GM23248 (cell line): ENCODE data around the gene REG3G. TPM values are rescaled to one million over a fixed set of nuclear protein-coding genes. Genes with fewer than 3 reads are reported as not detected.

Experiments used
- DNase-seq: peaks from one replicate; pipeline ENCODE4 v3.0.0-alpha.2; 2015
- H2AFZ ChIP-seq: fragments of 200-600 bp; sonication (generic); 2 replicates; pipeline ENCODE4 v1.6.1; 2016; ENCODE audit warnings: antibody characterized with exemption
- H3F3A ChIP-seq: fragments of 200-600 bp; sonication (generic); 2 replicates; pipeline ENCODE4 v1.6.1; 2016; ENCODE audit warnings: mild to moderate bottlenecking, antibody characterized with exemption, mixed run types; ENCODE audit not compliant: insufficient read depth
- H3K27ac ChIP-seq: fragments of 200-600 bp; sonication (generic); 2 replicates; pipeline ENCODE4 v1.5.1; 2016; ENCODE audit warnings: mild to moderate bottlenecking
- H3K27me3 ChIP-seq: fragments of 200-600 bp; sonication (generic); replicated peaks from 2 replicates; pipeline ENCODE4 v1.6.1; 2016; ENCODE audit warnings: mild to moderate bottlenecking; ENCODE audit not compliant: insufficient read depth
- H3K36me3 ChIP-seq: fragments of 200-600 bp; sonication (generic); 2 replicates; pipeline ENCODE4 v1.6.1; 2016; ENCODE audit warnings: low read depth, mild to moderate bottlenecking
- H3K4me1 ChIP-seq: fragments of 200-600 bp; sonication (generic); 2 replicates; pipeline ENCODE4 v1.6.1; 2016; ENCODE audit warnings: mild to moderate bottlenecking; ENCODE audit not compliant: insufficient read depth
- H3K4me2 ChIP-seq: fragments of 200-600 bp; sonication (generic); one replicate; pipeline ENCODE4 v1.6.1; 2016; ENCODE audit warnings: mild to moderate bottlenecking; ENCODE audit not compliant: unreplicated experiment
- H3K4me3 ChIP-seq: fragments of 200-600 bp; sonication (generic); 2 replicates; pipeline ENCODE4 v1.5.1; 2016; ENCODE audit warnings: mild to moderate bottlenecking
- H3K79me2 ChIP-seq: fragments of 200-600 bp; sonication (generic); 2 replicates; pipeline ENCODE4 v1.6.1; 2016; ENCODE audit warnings: mild to moderate bottlenecking; ENCODE audit not compliant: insufficient read depth
- H3K9ac ChIP-seq: fragments of 200-600 bp; sonication (generic); 2 replicates; pipeline ENCODE4 v1.6.1; 2016; ENCODE audit warnings: mild to moderate bottlenecking
- H3K9me2 ChIP-seq: fragments of 200-600 bp; sonication (generic); 2 replicates; pipeline ENCODE4 v1.6.1; 2016; ENCODE audit warnings: mixed run types, mild to moderate bottlenecking, moderate library complexity; ENCODE audit not compliant: insufficient read depth
- H3K9me3 ChIP-seq: fragments of 200-600 bp; sonication (generic); one replicate; pipeline ENCODE4 v1.6.1; 2017; ENCODE audit warnings: low read depth
- H4K20me1 ChIP-seq: fragments of 200-600 bp; sonication (generic); 2 replicates; pipeline ENCODE4 v1.6.0; 2016; ENCODE audit not compliant: insufficient read depth
- EZH2 ChIP-seq: fragments of 200-600 bp; sonication (generic); IDR thresholded peaks from 2 replicates; pipeline ENCODE4 v1.6.1; 2018; ENCODE audit warnings: antibody characterized with exemption, mild to moderate bottlenecking; ENCODE audit not compliant: insufficient read depth, poor library complexity, severe bottlenecking
- EZH2phosphoT487 ChIP-seq: fragments of 200-600 bp; sonication (generic); IDR thresholded peaks from 2 replicates; pipeline ENCODE4 v1.6.1; 2018; ENCODE audit warnings: antibody characterized with exemption, moderate library complexity, mild to moderate bottlenecking, low read depth; ENCODE audit not compliant: insufficient read depth
- WGBS, 2 experiments: methylation state at CpG; one replicate each; pipeline ENCODE4 v1.1.6; 2015 to 2017; ENCODE audit warnings: low lambda C conversion rate in 2 of 2, low coverage in 1 of 2; ENCODE audit errors: missing lambda C conversion rate in 2 of 2; 5-methylcytosine and 5-hydroxymethylcytosine counted together
- in situ Hi-C: fragments of 300-500 bp; cut with MboI; formaldehyde crosslinking; loops from 2 replicates; pipeline ENCODE4 v1.15.0; 2020
- polyA plus RNA-seq: library from polyadenylated mRNA; unstranded; fragments of >200 nt; fragmentation: Nextera tagmentation; extraction: Ambion mirVana; gene quantifications from 2 replicates; pipeline ENCODE4 v1.2.1, GENCODE V29; 2016
- total RNA-seq: library from RNA; depleted of rRNA; stranded (reverse); fragments of >200 nt; shearing (Covaris generic); gene quantifications from 2 replicates; pipeline ENCODE4 v1.2.3, GENCODE V29; 2014; rRNA removed

Gene REG3G
- total RNA-seq (not detected in 2 replicates), polyA plus RNA-seq (not detected in 2 replicates)

DNA sequence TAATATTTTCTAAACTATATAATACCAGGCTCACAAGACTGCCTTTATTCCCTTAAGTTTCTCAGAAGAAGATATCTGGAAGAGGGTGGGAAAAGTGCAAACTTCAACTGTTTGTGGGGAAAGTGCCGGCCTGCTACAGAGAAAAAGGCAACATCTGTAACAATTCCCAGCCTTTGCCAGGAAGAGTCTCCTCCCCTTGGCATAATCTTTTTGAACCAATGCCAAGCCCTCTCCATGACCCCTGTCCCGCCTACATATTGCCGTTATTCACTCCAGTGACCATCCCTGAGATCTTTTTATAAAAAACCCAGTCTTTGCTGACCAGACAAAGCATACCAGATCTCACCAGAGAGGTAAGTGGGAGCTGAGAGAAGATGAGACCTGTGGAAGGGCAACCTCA is at the start of gene REG3G:
Gene REG3G, plus strand, starts transcription at position 282 of the 400 bp plus-strand sequence. CDS start 392 bp downstream, outside the sequence.
- no peak within 1 kb of the TSS for H3K9ac ChIP-seq
- no peak within 1 kb of the TSS for H2AFZ ChIP-seq
- H3F3A ChIP-seq: no peaks in the 10 kb centered on the region
- H3K27ac ChIP-seq: no peak within 1 kb of the TSS
- H3K9me2 ChIP-seq: no peaks in the 10 kb centered on the region
- WGBS, 2 experiments: 0% methylated on average over 3 of the region's 3 CpGs
- H3K79me2 ChIP-seq: no peaks in the 10 kb centered on the region
- no peak for DNase-seq
- H3K4me2 ChIP-seq: no peak within 1 kb of the TSS
- no peak within 1 kb of the TSS for H3K4me3 ChIP-seq
- H3K27me3 ChIP-seq: no peaks in the 10 kb centered on the region
- H3K4me1 ChIP-seq: no peaks in the 10 kb centered on the region
- TF ChIP-seq EZH2phosphoT487 (no peak), EZH2 (no peak)
- in situ Hi-C loops: no loop called here
- no peaks in the 10 kb centered on the region for H4K20me1 ChIP-seq
- no peaks in the 10 kb centered on the region for H3K9me3 ChIP-seq
- no peaks in the 10 kb centered on the region for H3K36me3 ChIP-seq

DNA sequence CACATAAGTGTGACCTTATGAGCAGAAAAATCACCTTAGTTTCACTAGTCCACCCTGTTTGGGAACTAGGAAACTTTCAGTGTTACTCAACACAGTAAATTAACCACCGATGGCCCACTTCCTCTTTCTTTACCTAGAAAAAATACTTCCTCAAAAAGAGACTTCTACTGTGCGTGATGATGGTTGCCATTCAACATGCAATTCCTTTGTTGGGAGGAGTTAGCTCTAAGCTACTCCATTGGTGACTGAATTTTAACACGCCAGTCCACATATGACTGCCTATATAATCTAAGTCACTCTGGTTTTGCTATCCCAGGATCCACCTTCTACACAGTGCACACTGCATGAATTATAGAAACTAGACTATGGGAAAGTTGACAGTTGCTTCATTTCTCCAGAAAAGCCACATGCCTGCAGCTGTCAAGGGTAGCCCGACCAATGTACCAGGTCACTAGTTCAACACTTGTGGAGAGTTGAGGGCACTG is 47.8 kb upstream of the REG3G start:
- H3K79me2 ChIP-seq: no peaks in the 10 kb centered on the region
- H3K27me3 ChIP-seq: no peaks in the 10 kb centered on the region
- H4K20me1 ChIP-seq: no peaks in the 10 kb centered on the region
- no peak for DNase-seq
- no peak overlapping the region for H3K4me3 ChIP-seq
- WGBS, 2 experiments: 12 to 18% methylated on average over 4 of the region's 4 CpGs
- no peak overlapping the region for H2AFZ ChIP-seq
- no peak overlapping the region for H3K9ac ChIP-seq
- TF ChIP-seq EZH2: no peak
- no peak for TF ChIP-seq EZH2phosphoT487
- no peaks in the 10 kb centered on the region for H3K36me3 ChIP-seq
- no peaks in the 10 kb centered on the region for H3F3A ChIP-seq
- in situ Hi-C loops: no loop called here
- no peak overlapping the region for H3K27ac ChIP-seq
- no peaks in the 10 kb centered on the region for H3K9me3 ChIP-seq
- H3K9me2 ChIP-seq: no peaks in the 10 kb centered on the region
- no peak overlapping the region for H3K4me2 ChIP-seq
- H3K4me1 ChIP-seq: no peaks in the 10 kb centered on the region

DNA sequence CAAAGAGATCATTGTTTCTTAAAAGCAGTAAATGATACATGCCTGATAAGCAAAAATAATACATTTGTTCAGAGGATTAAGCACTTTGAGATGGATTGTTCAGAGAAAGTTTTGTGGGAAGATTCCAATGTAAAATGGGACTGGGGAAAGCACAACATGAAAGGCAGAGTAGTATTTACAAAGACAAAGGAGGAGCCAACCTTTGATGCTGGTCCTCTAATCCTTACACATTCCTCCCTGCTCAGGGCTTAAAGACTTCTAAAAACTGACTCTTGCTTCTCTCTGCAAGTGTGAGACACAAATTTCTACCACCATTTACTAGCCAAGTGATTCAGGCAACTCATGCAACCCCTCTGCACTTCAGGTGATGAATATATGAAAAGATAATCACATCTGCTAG is 47.2 kb upstream of the REG3G start:
- no peaks in the 10 kb centered on the region for H3K9me3 ChIP-seq
- H3F3A ChIP-seq: no peaks in the 10 kb centered on the region
- H4K20me1 ChIP-seq: no peaks in the 10 kb centered on the region
- H3K79me2 ChIP-seq: no peaks in the 10 kb centered on the region
- H2AFZ ChIP-seq: no peak overlapping the region
- no peak for DNase-seq
- no peaks in the 10 kb centered on the region for H3K27me3 ChIP-seq
- TF ChIP-seq EZH2: no peak
- no peak for TF ChIP-seq EZH2phosphoT487
- H3K36me3 ChIP-seq: no peaks in the 10 kb centered on the region
- H3K9me2 ChIP-seq: no peaks in the 10 kb centered on the region
- no peak overlapping the region for H3K4me2 ChIP-seq
- H3K27ac ChIP-seq: no peak overlapping the region
- no peak overlapping the region for H3K4me3 ChIP-seq
- in situ Hi-C loops: no loop called here
- no peaks in the 10 kb centered on the region for H3K4me1 ChIP-seq
- no peak overlapping the region for H3K9ac ChIP-seq

DNA sequence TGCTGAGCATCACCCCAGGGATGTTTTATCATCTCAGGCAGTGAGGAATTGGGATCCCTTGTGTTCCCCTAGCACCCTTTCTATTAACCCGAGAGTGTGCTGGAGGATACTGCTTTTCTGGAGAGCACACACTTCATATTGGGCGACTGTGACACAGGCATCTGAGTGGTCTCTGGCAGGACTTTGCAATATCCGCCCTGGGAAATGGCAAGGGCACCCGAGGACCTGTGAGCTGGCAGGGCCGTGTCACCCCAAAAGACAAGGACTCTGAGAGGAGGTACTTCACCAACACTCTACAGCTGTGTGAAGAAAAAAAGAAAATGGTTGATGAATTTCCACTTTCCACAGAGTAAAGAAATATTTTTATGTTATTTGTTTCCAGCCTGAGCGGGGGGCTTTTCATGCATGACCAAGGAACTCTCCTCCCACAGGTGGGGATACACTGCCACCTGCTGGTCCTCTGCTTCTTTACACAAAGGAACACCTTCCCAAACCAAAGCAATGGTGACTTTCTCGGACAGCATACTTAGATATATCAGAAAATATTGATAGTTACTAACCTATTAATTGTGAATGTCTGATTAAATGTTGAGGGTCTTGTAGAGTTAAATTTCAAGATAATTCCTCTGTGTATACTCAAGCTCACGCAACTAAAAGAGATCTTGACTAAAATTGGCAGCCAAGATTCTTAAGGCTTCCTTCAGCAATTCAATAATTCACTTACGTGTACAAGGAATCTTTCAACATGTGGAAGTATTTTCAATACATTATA is 45.9 kb upstream of the REG3G start:
- Histone ChIP-seq H3K27ac (no peak overlapping the region), H3K4me3 (no peak overlapping the region)
- no peak for TF ChIP-seq EZH2

More for the DNA sequence above, 45.9 kb upstream of the REG3G start:
- Histone ChIP-seq H3K4me1 (no peaks in the 10 kb centered on the region), H3K9me3 (no peaks in the 10 kb centered on the region), H3K4me2 (no peak overlapping the region), H2AFZ (no peak overlapping the region), H3K9ac (no peak overlapping the region), H3K36me3 (no peaks in the 10 kb centered on the region), H3K27me3 (no peaks in the 10 kb centered on the region), H3K79me2 (no peaks in the 10 kb centered on the region), H3F3A (no peaks in the 10 kb centered on the region), H4K20me1 (no peaks in the 10 kb centered on the region), H3K9me2 (no peaks in the 10 kb centered on the region)
- in situ Hi-C loops: no loop called here
- peak; percentile 39 for DNase-seq
- 2 to 4% methylated on average over 9 of the region's 9 CpGs for WGBS, 2 experiments
